Spleen (tissue), 7 donors: ENCODE data around the gene RAB11FIP4.

Experiments
- POLR2A ChIP-seq, 3 donors: fragments of 450-650 bp; IDR thresholded peaks; one replicate each; pipeline ENCODE4 v1.5.1; 2017; ENCODE audit warnings: antibody characterized with exemption in 3 of 3, mild to moderate bottlenecking in 1 of 3
- POLR2AphosphoS5 ChIP-seq, 3 donors: sonication (generic); formaldehyde crosslinking; IDR thresholded peaks; one replicate each; pipeline ENCODE4 v1.5.1; 2017; ENCODE audit warnings: antibody characterized with exemption in 3 of 3
- TF ChIP-seq, protein P1 (sequence below), 11 experiments: fragments of 200-600 bp in 7 of 11; fragments of 450-650 bp in 4 of 11; sonication (generic) in 4 of 11; IDR thresholded peaks in 8 of 11; conservative IDR thresholded peaks in 3 of 11; 1 replicate in 7 of 11; 2 replicates in 4 of 11; pipeline versions ENCODE4 v1.4.0 to v1.8.0; 2016 to 2021; ENCODE audit warnings: antibody characterized with exemption in 11 of 11, inconsistent platforms in 4 of 11, mild to moderate bottlenecking in 1 of 11
- donor health status: DM: no; HTN: no; CAD: no; lungs with moderate emphysema.
- donor health status: DM: no; HTN: no; CAD: no.
- donor health status: DM: no; HTN: no; CAD: no.

DNA sequence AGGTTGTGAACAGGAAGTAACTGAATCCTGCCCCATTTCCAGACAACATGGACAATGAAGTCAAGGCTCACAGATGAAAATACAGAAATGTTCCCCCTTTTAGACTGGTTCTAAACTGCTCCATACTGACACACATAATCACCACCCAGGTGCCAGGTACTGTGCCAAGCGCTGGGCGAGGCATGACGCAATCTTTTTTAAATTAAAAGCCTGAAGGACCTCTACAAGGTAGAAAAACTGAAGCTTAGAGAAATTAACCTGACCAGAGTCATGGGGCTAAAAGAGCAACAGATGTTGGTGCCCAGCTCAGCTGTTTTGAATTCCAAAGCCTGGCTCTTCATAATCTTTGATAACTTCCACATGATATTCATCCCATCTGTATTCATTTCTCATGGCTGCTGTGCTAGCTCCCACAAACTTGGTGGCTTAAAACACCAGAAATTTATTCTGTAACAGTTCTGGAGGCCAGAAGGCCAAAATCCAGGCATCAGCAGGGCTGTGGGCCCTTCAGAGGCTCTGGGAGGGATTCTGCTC, 4.9 kb upstream of the RAB11FIP4 start:
- TF ChIP-seq, protein P1, sequence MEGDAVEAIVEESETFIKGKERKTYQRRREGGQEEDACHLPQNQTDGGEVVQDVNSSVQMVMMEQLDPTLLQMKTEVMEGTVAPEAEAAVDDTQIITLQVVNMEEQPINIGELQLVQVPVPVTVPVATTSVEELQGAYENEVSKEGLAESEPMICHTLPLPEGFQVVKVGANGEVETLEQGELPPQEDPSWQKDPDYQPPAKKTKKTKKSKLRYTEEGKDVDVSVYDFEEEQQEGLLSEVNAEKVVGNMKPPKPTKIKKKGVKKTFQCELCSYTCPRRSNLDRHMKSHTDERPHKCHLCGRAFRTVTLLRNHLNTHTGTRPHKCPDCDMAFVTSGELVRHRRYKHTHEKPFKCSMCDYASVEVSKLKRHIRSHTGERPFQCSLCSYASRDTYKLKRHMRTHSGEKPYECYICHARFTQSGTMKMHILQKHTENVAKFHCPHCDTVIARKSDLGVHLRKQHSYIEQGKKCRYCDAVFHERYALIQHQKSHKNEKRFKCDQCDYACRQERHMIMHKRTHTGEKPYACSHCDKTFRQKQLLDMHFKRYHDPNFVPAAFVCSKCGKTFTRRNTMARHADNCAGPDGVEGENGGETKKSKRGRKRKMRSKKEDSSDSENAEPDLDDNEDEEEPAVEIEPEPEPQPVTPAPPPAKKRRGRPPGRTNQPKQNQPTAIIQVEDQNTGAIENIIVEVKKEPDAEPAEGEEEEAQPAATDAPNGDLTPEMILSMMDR (IDR thresholded peaks at IDR 0.05 in 8 of 11, conservative IDR thresholded peaks at IDR 0.05 in 3 of 11): no peak
- no peak for TF ChIP-seq POLR2A (IDR thresholded peaks at IDR 0.05)
- TF ChIP-seq POLR2AphosphoS5 (IDR thresholded peaks at IDR 0.05): no peak
